Gastrocnemius medialis (tissue), 4 donors: ENCODE data around the gene CHAF1B. TPM values are rescaled to one million over a fixed set of nuclear protein-coding genes. Genes with fewer than 3 reads are reported as not detected.

Experiments used
- ATAC-seq, 2 donors: fragments of 150-250 bp; one replicate each; pipeline ENCODE4 v1.9.1; 2016
- DNase-seq, 2 donors: peaks; one replicate each; pipeline ENCODE4 v3.0.0-alpha.2; 2019
- H3K27ac ChIP-seq, 4 donors: fragments of 200-600 bp; sonication (generic); 1 replicate in 1 of 4; 2 replicates in 3 of 4; pipeline ENCODE4 v1.5.1; 2016 to 2018; ENCODE audit warnings: mild to moderate bottlenecking in 2 of 4, moderate library complexity in 1 of 4
- H3K27me3 ChIP-seq, 3 donors: fragments of 200-600 bp; sonication (generic) in 2 of 3; 1 replicate in 1 of 3; 2 replicates in 2 of 3; pipeline versions ENCODE4 v1.5.1 to v1.6.0; 2016 to 2019; ENCODE audit warnings: mild to moderate bottlenecking in 1 of 3, moderate library complexity in 1 of 3
- H3K36me3 ChIP-seq, 2 donors: fragments of 200-600 bp; sonication (generic) in 1 of 2; one replicate each; pipeline ENCODE4 v1.5.1; 2017 to 2018
- H3K4me1 ChIP-seq, 2 donors: fragments of 200-600 bp; sonication (generic) in 1 of 2; one replicate each; pipeline ENCODE4 v1.5.1; 2016 to 2017; ENCODE audit warnings: mild to moderate bottlenecking in 2 of 2
- H3K4me3 ChIP-seq, 4 donors: fragments of 200-600 bp; sonication (generic) in 3 of 4; 1 replicate in 1 of 4; 2 replicates in 3 of 4; pipeline ENCODE4 v1.5.1; 2016 to 2019; ENCODE audit warnings: mild to moderate bottlenecking in 2 of 4
- H3K9me3 ChIP-seq, 3 donors: fragments of 200-600 bp; sonication (generic) in 2 of 3; 1 replicate in 1 of 3; 2 replicates in 2 of 3; pipeline ENCODE4 v1.5.1; 2016 to 2019
- CTCF ChIP-seq, 5 experiments: fragments of 450-650 bp in 3 of 5; fragments of 200-600 bp in 2 of 5; sonication (generic) in 2 of 5; IDR thresholded peaks in 4 of 5; conservative IDR thresholded peaks in 1 of 5; 1 replicate in 4 of 5; 2 replicates in 1 of 5; pipeline ENCODE4 v1.5.1; 2016 to 2019; ENCODE audit warnings: antibody characterized with exemption in 5 of 5, mild to moderate bottlenecking in 3 of 5, moderate library complexity in 3 of 5
- POLR2A ChIP-seq, 2 donors: fragments of 450-650 bp; IDR thresholded peaks; one replicate each; pipeline ENCODE4 v1.6.1; 2017; ENCODE audit warnings: antibody characterized with exemption in 2 of 2, mild to moderate bottlenecking in 2 of 2, moderate library complexity in 2 of 2
- in situ Hi-C, 4 donors: fragments of 200-750 bp; cut with MboI; loops; one replicate each; pipeline versions ENCODE4 v1.15.0 to v1.8.0; 2017; ENCODE audit warnings: low sequenced_read_pairs in 4 of 4
- intact Hi-C: fragments of 100-400 bp; cut with DNase I; formaldehyde crosslinking; loops from one replicate; pipeline ENCODE4 v1.15.1; 2023; ENCODE audit warnings: low total_unique reads
- total RNA-seq, 4 donors: library from RNA; depleted of rRNA; stranded (reverse); fragments of >200 nt; gene quantifications; one replicate each; pipeline versions ENCODE4 v1.1.0 to v1.2.3, GENCODE V29; 2016

The CHAF1B gene
- total RNA-seq, 4 donors from 2014 or later, result 2.5 to 20.2 (median 7.4) TPM

GRCh38 chr21:36461277-36461917, 76.2 kb downstream of the CHAF1B start:
- in situ Hi-C loops (no loop called here), intact Hi-C loops (no loop called here)
- peaks cover 9 to 15% of the 10 kb centered on the region in 2 donors for H3K4me1 ChIP-seq
- no peaks in the 10 kb centered on the region for H3K9me3 ChIP-seq
- H3K36me3 ChIP-seq, result no peaks in the 10 kb centered on the region
- ATAC-seq, result no peak
- TF ChIP-seq CTCF (IDR thresholded peaks at IDR 0.05 in 4 of 5, conservative IDR thresholded peaks at IDR 0.05 in 1 of 5) (no peak), POLR2A (IDR thresholded peaks at IDR 0.05) (no peak)
- no peak for DNase-seq
- H3K4me3 ChIP-seq, result no peak overlapping the region
- H3K27ac ChIP-seq, result no peak overlapping the region
- no peaks in the 10 kb centered on the region for H3K27me3 ChIP-seq

GRCh38 chr21:36461918-36462486, 76.8 kb downstream of the CHAF1B start:
- Histone ChIP-seq H3K36me3 (no peaks in the 10 kb centered on the region), H3K4me1 (peaks cover 9 to 15% of the 10 kb centered on the region in 2 donors), H3K4me3 (no peak overlapping the region), H3K27me3 (no peaks in the 10 kb centered on the region), H3K9me3 (no peaks in the 10 kb centered on the region), H3K27ac (no peak overlapping the region)
- in situ Hi-C loops (no loop called here), intact Hi-C loops (no loop called here)
- DNase-seq (no peak), ATAC-seq (no peak)
- no peak for TF ChIP-seq CTCF (IDR thresholded peaks at IDR 0.05 in 4 of 5, conservative IDR thresholded peaks at IDR 0.05 in 1 of 5)
- TF ChIP-seq POLR2A (IDR thresholded peaks at IDR 0.05), result no peak

GRCh38 chr21:36463204-36463603, 78.0 kb downstream of the CHAF1B start:
- no peaks in the 10 kb centered on the region for H3K36me3 ChIP-seq
- in situ Hi-C loops (no loop called here), intact Hi-C loops (no loop called here)
- no peaks in the 10 kb centered on the region for H3K27me3 ChIP-seq
- H3K4me3 ChIP-seq, result no peak overlapping the region
- TF ChIP-seq POLR2A (IDR thresholded peaks at IDR 0.05) (no peak), CTCF (IDR thresholded peaks at IDR 0.05 in 4 of 5, conservative IDR thresholded peaks at IDR 0.05 in 1 of 5) (no peak)
- ATAC-seq (no peak), DNase-seq (no peak)
- H3K27ac ChIP-seq, result no peak overlapping the region
- H3K9me3 ChIP-seq, result no peaks in the 10 kb centered on the region
- peaks cover 9 to 15% of the 10 kb centered on the region in 2 donors for H3K4me1 ChIP-seq

DNA sequence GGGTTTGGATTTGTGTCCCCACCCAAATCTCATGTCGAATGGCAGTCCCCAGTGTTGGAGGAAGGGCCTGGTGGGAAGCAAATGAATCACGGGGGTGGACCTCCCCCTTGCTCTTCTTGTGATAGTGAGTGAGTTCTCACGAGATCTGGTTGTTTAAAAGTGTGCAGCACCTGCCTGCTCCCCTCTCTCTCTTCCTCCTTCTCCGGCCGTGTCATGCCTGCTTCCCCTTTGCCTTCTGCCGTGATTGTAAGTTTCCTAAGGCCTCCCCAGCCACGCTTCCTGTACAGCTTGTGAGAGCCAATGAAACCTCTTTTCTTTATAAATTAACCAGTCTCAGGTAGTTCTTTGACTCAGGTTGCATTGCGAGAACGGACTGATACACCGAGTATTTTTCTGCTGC, 78.8 kb downstream of the CHAF1B start:
- DNase-seq, result no peak
- TF ChIP-seq CTCF (IDR thresholded peaks at IDR 0.05 in 4 of 5, conservative IDR thresholded peaks at IDR 0.05 in 1 of 5) (no peak), POLR2A (IDR thresholded peaks at IDR 0.05) (no peak)

More for the DNA sequence above, 78.8 kb downstream of the CHAF1B start:
- Histone ChIP-seq H3K27me3 (no peaks in the 10 kb centered on the region), H3K4me1 (peaks cover 9 to 15% of the 10 kb centered on the region in 2 donors), H3K36me3 (no peaks in the 10 kb centered on the region), H3K27ac (no peak overlapping the region), H3K9me3 (no peaks in the 10 kb centered on the region), H3K4me3 (no peak overlapping the region)
- no peak for ATAC-seq
- intact Hi-C loops (no loop called here), in situ Hi-C loops (no loop called here)
